Activated CD8-positive, alpha-beta T cell treated with anti-CD3 and anti-CD28 coated beads, Interleukin-2, amount 10 ng/mL, durations not matched to agents 7 days and 5 days (primary cell): ENCODE data around the gene RTP5. TPM values are rescaled to one million over a fixed set of nuclear protein-coding genes. Genes with fewer than 3 reads are reported as not detected.
A peak's percentile ranks its signal among the peaks of the same experiment; 100 is the strongest.

Source experiments
- ATAC-seq: fragments of 150-1000 bp; cut with Tn5 transposase; one replicate; pipeline ENCODE4 v1.10.0; 2021; ENCODE audit warnings: moderate library complexity
- CTCF ChIA-PET: fragments of 350-600 bp; sonication (Branson Sonifier 250); formaldehyde crosslinking; loops from one replicate; lab custom pipeline; 2021; ENCODE audit warnings: antibody characterized with exemption; lab: Charles Lee
- POLR2A ChIA-PET: fragments of 350-600 bp; sonication (Branson Sonifier 250); formaldehyde crosslinking; loops from one replicate; lab custom pipeline; 2021; ENCODE audit warnings: antibody characterized with exemption; lab: Charles Lee
- DNase-seq: peaks from one replicate; pipeline ENCODE4 v3.0.0-alpha.2; 2020
- H3K27ac Mint-ChIP-seq: one replicate; pipeline ENCODE4 v1.8.0; 2021; ENCODE audit warnings: mild to moderate bottlenecking, mixed read lengths
- H3K27me3 Mint-ChIP-seq: one replicate; pipeline ENCODE4 v1.8.0; 2021; ENCODE audit warnings: low read depth, mixed read lengths
- H3K36me3 Mint-ChIP-seq: one replicate; pipeline ENCODE4 v1.8.0; 2021; ENCODE audit warnings: low read depth, mixed read lengths
- H3K4me1 Mint-ChIP-seq: one replicate; pipeline ENCODE4 v1.8.0; 2021; ENCODE audit warnings: low read depth, mixed read lengths
- H3K4me3 Mint-ChIP-seq: one replicate; pipeline ENCODE4 v1.8.0; 2021; ENCODE audit warnings: mild to moderate bottlenecking, mixed read lengths
- H3K9me3 Mint-ChIP-seq: one replicate; pipeline ENCODE4 v1.8.0; 2022; ENCODE audit warnings: mixed read lengths; ENCODE audit not compliant: insufficient read depth
- total RNA-seq, 2 experiments: library from RNA; stranded (reverse); gene quantifications; one replicate each; pipeline ENCODE4 v1.2.3, GENCODE V29; 2021

RTP5 gene
- total RNA-seq, 2 experiments from 2014 or later, result not detected

DNA sequence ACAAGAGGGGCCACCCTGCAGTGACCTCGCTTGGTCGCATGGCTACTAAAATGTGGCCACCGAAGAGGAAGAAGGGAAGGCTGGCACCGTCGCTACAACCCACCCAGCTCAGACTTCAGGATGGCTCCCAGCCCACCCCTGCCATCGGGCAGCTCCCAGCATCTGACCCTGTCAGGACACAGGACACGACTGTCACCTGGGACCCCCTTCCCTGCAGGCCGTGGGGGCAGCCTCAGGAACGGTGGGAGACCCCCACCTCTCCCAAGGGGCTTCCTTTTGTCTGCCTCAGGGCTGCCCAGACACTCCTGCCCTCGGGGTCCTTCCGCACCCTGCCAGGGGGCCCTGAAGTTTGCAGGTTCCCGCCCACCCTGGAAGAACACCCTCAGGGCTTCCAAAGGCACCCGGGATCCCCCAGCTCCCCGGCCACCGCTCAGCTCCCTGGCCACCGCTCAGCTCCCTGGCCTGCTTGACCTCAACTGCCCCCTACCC lies 7.7 kb downstream of the RTP5 start:
- no peak for ATAC-seq
- no peaks in the 10 kb centered on the region for H3K36me3 Mint-ChIP-seq
- CTCF ChIA-PET, result interaction anchor here (1.0 kb wide), 1 partner anchor 9 kb away, joined by 7 read pairs; the partner anchor contains the start of gene RTP5
- POLR2A ChIA-PET, result no interaction called here
- H3K4me1 Mint-ChIP-seq, result peaks cover 29% of the 10 kb centered on the region
- no peak overlapping the region for H3K4me3 Mint-ChIP-seq
- no peak overlapping the region for H3K27ac Mint-ChIP-seq
- H3K9me3 Mint-ChIP-seq, result no peaks in the 10 kb centered on the region
- DNase-seq, result no peak
- no peaks in the 10 kb centered on the region for H3K27me3 Mint-ChIP-seq

DNA sequence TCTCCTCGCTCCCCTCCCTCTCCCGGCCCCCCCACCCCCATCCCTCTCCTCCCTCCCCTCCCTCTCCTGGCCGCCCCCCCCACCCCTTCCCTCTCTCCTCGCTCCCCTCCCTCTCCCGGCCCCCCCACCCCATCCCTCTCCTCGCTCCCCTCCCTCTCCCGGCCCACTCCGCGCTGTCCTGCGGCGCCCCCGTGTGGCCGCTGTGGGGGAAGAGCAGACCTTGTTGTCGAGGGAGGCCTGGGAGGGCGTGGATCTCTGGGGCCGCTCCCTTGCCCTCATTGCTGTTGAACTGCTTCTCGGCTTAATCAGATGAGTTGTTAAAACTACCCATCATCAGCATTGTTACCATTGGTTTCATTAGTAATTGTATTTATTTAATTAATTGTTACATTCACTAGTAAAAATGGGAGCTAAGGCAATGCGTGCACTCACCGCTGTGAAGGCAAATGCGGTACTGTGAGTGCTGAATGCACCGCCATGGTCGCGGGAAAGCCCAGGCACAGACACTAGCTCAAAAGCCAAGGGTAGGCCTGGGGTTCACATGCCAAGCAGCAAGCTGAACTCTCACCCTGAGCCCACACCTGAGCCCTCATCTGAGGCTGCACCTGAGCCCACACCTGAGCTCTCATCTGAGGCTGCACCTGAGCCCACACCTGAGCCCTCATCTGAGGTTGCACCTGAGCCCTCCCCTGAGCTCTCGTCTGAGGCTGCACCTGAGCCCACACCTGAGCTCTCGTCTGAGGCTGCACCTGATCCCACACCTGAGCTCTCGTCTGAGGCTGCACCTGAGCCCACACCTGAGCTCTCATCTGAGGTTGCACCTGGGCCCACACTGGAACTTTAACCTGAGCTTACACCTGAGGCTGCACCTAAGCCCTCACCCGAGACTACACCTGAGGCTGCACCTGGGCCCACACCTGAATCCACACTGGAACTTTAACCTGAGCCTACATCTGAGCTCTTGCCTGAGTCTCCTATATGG lies 8.8 kb downstream of the RTP5 start:
- H3K4me3 Mint-ChIP-seq, result no peak overlapping the region
- DNase-seq, result peak; percentile 84
- ATAC-seq, result peak; percentile 24
- no peak overlapping the region for H3K27ac Mint-ChIP-seq
- ChIA-PET CTCF (interaction anchor here (0.7 to 2.2 kb wide), 18 partner anchors 10 to 213 kb away, joined by 3 to 24 read pairs (median 4); partner anchors contain the start of genes D2HGDH, DTYMK, ING5 and RTP5), POLR2A (interaction anchor here (1.2 to 1.6 kb wide), 3 partner anchors 12 to 192 kb away, joined by 3 to 10 read pairs (median 4); partner anchors contain the start of genes DTYMK and ING5)
- H3K36me3 Mint-ChIP-seq, result peaks cover 6% of the 10 kb centered on the region
- H3K4me1 Mint-ChIP-seq, result peaks cover 36% of the 10 kb centered on the region
- H3K9me3 Mint-ChIP-seq, result no peaks in the 10 kb centered on the region
- H3K27me3 Mint-ChIP-seq, result no peaks in the 10 kb centered on the region

DNA sequence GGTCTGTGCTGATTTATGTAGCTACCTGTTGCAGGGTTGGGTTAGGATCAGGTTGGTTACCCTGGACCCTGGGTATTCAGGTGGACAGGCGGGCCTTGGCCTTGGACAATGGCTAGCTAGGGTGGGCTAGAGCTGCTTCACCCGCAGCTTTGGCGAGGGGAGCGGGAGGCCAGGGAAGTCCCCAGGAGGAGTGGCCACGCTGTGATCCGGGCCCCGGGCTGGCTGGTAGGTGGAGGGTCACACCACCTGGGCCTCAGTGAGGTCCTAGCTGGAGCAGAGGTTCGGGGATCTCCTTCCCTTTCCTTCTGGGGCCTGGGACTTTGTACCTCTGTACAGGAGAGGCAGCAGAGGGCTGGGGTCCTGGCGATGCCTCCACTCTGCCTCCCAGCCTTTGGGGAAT lies 9.8 kb downstream of the RTP5 start:
- Mint-ChIP-seq H3K9me3 (no peaks in the 10 kb centered on the region), H3K27ac (peak overlapping the region; percentile 98), H3K4me3 (no peak overlapping the region), H3K4me1 (peaks cover 36% of the 10 kb centered on the region), H3K36me3 (peaks cover 9% of the 10 kb centered on the region), H3K27me3 (no peaks in the 10 kb centered on the region)
- CTCF ChIA-PET, result interaction anchor here (0.6 to 2.2 kb wide), 6 partner anchors 11 to 192 kb away, joined by 3 to 24 read pairs (median 6); partner anchors contain the start of genes DTYMK and RTP5
- DNase-seq, result no peak
- ATAC-seq, result no peak
- POLR2A ChIA-PET, result interaction anchor here (1.0 to 1.6 kb wide), 3 partner anchors 11 to 193 kb away, joined by 4 to 10 read pairs (median 4); partner anchors contain the start of genes DTYMK and ING5

DNA sequence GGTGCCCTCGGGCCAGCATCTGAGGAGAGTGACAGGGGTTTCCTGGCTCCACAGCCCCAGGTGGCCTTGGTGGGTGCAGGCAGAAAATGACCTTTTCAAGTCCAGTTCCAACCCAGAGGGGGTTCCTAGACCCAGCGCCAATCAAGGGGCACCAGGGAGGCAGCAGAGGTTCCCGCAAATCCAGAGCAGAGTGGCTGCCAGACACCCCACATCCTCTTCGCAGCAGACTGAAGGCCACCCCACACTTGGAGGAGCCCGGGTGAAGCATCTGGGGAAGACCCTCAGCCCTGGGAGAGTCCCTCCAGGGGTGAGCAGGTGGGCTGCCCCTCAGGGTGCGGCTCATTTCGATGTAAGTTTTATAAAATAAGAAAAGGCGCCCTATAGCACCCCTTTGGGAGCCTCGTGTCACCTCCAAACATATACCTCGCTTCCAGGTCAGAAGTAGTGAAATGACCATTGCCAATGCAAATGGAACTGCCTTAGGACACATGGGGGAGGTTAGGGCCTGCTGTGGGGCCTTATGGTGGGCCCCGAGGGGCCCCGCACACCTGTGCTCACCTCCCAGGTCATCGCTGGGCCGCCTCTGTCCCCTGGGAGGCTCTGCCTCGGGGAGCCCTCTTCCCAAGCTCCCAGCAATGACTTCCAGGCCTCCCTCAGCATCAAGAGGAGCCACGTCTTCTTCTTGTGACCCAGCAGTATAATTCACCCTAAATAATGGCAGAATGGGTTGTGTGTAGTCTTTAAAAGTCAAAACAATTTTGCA lies 11.0 kb downstream of the RTP5 start:
- Mint-ChIP-seq H3K4me3 (peak overlapping the region; percentile 87), H3K9me3 (no peaks in the 10 kb centered on the region), H3K4me1 (peaks cover 32% of the 10 kb centered on the region), H3K36me3 (peaks cover 13% of the 10 kb centered on the region), H3K27ac (peak overlapping the region; percentile 98), H3K27me3 (no peaks in the 10 kb centered on the region)
- no peak for DNase-seq
- CTCF ChIA-PET, result interaction anchor here (1.0 kb wide), 1 partner anchor 193 kb away, joined by 3 read pairs; the partner anchor contains the start of gene DTYMK
- POLR2A ChIA-PET, result no interaction called here
- no peak for ATAC-seq

DNA sequence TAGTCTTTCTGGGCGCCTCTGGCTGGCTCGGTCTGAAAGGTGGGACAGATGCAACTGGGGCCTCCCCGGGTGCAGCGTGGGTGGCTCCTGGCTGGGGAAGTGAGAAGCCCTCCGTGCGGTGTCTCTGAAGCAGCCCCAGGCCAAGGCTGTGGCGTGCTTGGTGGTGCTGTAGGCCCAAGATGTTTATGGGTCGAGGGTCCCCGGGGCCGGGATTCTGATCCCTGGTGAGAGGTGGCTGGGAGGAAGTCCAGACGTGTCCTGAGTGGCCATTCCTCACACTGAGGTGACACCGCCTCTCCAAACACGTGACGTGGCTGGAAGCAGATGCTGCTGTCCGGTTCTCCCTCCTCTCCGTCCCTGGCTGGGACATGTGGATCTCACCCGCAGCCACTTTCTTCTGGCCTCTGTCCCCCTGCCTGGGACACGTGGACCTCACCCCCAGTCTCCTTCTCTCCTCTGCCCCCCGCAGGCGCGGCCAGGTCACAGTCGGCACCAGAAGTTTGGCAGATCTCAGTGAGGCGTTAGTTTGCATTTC lies 12.6 kb downstream of the RTP5 start:
- Mint-ChIP-seq H3K9me3 (no peaks in the 10 kb centered on the region), H3K4me1 (peaks cover 30% of the 10 kb centered on the region), H3K27me3 (no peaks in the 10 kb centered on the region), H3K4me3 (peak overlapping the region; percentile 87), H3K27ac (peak overlapping the region; percentile 98), H3K36me3 (peaks cover 26% of the 10 kb centered on the region)
- ChIA-PET CTCF (no interaction called here), POLR2A (no interaction called here)
- DNase-seq, result peak; percentile 58
- peak; percentile 55 for ATAC-seq

DNA sequence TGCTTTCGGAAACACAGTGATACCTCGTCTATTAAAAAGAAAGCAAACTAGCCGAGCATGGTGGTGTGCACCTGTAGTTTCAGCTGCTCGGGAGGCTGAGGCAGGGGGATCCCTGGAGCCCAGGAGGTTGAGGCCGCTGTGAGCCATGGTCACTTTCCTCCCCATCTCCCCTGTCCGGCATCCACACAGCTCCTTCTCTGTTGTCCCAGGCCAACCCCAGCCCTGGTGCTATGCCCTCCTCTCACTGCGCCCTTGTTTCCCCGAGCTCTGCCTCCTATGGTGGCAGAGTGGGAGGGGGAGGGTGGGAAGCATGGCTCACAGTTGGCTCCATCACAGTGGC lies 15.4 kb downstream of the RTP5 start:
- H3K4me1 Mint-ChIP-seq, result peaks cover 37% of the 10 kb centered on the region
- CTCF ChIA-PET, result no interaction called here

DNA sequence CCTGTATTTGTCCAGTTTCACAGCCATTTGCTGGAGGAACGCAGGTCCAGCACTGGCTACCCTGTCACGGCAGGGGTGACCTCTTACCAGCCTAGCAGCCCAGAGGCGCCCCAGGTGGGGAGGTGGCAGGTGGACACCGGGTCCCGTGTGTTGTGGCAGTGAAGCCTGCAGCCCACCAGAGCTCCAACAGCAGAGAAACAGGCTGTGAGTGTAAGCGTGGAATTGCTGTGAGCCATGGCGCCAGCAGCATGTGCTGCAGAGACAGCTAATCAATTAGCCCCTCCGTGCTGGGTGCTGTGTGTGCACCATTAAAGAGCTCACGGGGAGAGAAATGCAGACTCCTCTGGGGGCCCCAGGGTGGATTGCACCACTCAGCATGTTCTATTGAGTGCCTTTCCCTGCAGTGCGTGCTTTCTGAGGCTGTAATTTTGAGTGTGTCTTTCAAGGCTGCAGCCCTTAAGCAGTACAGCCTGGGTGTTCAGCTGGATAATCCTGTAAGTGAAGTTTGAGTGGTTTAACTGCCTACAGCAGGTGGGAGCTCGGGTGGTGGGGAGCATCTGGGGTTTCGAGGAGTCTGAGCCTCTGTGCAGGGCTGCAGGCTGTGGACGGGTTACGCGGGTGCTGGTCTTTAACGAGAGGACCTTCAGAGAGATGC lies 15.9 kb downstream of the RTP5 start:
- ATAC-seq (no peak), DNase-seq (no peak)
- peaks cover 32% of the 10 kb centered on the region for H3K4me1 Mint-ChIP-seq
- peaks cover 45% of the 10 kb centered on the region for H3K36me3 Mint-ChIP-seq
- H3K27me3 Mint-ChIP-seq, result no peaks in the 10 kb centered on the region
- ChIA-PET POLR2A (no interaction called here), CTCF (no interaction called here)
- H3K27ac Mint-ChIP-seq, result no peak overlapping the region
- H3K4me3 Mint-ChIP-seq, result no peak overlapping the region
- H3K9me3 Mint-ChIP-seq, result no peaks in the 10 kb centered on the region

More for the DNA sequence above, 15.4 kb downstream of the RTP5 start:
- Mint-ChIP-seq H3K4me3 (no peak overlapping the region), H3K9me3 (no peaks in the 10 kb centered on the region), H3K27ac (no peak overlapping the region), H3K27me3 (no peaks in the 10 kb centered on the region), H3K36me3 (peaks cover 45% of the 10 kb centered on the region)
- no peak for ATAC-seq
- POLR2A ChIA-PET, result no interaction called here
- DNase-seq, result no peak

DNA sequence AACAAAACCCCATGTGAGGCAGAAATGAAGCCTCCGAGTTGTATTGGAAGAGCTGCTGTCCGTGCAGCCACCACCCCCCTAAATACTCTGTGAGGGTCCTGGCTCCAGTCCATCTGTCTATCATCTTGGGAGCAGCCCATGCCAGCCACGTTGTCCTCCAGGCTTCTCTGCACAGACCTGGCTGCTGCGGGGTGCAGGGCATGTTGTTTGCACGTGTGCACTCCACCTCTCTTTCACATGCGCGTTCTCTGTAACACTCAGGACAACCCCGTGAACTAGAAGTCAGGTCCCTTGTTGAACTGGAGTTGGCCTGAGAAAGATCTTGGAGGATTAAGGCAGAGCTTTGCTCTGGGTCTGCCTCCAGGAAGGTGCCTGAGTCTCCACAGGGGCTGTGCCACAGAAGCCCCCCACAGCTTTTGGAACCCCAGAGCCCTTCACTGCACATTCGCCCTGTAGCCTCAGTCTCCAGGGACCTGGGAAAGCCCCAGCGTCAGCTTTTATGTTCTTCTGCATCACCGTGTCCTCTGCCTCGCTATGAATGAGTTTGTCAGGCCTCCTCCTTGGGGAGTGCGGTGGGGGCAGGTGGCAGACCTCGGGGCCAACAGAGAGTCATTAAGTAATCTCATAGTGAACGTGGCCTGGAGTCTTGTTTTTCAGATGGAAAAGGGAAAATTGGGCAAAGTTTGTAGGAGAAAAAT lies 16.6 kb downstream of the RTP5 start:
- ChIA-PET CTCF (interaction anchor here (1.2 kb wide), 1 partner anchor 184 kb away, joined by 3 read pairs; the partner anchor contains the start of gene ING5), POLR2A (no interaction called here)
- H3K9me3 Mint-ChIP-seq, result no peaks in the 10 kb centered on the region
- no peak overlapping the region for H3K4me3 Mint-ChIP-seq
- H3K27ac Mint-ChIP-seq, result no peak overlapping the region
- no peaks in the 10 kb centered on the region for H3K27me3 Mint-ChIP-seq
- H3K4me1 Mint-ChIP-seq, result peaks cover 27% of the 10 kb centered on the region
- H3K36me3 Mint-ChIP-seq, result peaks cover 45% of the 10 kb centered on the region
- ATAC-seq (no peak), DNase-seq (no peak)

DNA sequence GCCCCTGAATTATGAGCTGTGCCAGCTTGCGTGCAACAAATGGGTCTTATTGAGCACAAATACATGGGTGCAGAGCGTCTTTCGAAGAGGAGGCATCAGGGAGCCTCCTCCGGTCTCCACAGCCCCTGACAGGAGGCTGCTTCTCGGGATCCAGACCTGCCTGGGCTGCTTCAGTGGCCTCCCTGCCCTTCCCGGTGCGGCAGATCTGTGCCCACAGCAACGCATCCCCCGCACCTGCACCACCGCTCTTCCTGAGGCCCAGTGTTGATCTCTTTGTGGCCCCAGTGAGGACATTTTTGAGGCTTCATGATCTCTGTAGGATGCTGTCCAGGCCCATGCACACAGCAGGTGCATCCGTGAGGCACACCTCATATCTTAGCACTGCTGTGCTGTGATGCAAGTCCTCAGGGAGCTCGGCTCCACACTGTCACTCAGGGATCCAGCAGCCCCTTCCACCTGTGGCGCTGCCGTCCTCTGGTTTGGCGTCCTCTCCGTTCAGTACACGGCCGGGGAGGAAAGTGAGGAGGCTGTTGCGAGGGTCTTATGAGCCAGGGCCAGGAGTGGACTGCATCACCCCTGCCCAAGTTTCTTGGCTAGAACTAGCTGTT lies 17.4 kb downstream of the RTP5 start:
- ChIA-PET POLR2A (no interaction called here), CTCF (interaction anchor here (1.2 kb wide), 1 partner anchor 185 kb away, joined by 3 read pairs; the partner anchor contains the start of gene ING5)
- DNase-seq, result no peak
- no peak for ATAC-seq
- no peak overlapping the region for H3K27ac Mint-ChIP-seq
- H3K9me3 Mint-ChIP-seq, result no peaks in the 10 kb centered on the region
- no peak overlapping the region for H3K4me3 Mint-ChIP-seq
- no peaks in the 10 kb centered on the region for H3K27me3 Mint-ChIP-seq
- H3K36me3 Mint-ChIP-seq, result peaks cover 45% of the 10 kb centered on the region
- peaks cover 22% of the 10 kb centered on the region for H3K4me1 Mint-ChIP-seq

DNA sequence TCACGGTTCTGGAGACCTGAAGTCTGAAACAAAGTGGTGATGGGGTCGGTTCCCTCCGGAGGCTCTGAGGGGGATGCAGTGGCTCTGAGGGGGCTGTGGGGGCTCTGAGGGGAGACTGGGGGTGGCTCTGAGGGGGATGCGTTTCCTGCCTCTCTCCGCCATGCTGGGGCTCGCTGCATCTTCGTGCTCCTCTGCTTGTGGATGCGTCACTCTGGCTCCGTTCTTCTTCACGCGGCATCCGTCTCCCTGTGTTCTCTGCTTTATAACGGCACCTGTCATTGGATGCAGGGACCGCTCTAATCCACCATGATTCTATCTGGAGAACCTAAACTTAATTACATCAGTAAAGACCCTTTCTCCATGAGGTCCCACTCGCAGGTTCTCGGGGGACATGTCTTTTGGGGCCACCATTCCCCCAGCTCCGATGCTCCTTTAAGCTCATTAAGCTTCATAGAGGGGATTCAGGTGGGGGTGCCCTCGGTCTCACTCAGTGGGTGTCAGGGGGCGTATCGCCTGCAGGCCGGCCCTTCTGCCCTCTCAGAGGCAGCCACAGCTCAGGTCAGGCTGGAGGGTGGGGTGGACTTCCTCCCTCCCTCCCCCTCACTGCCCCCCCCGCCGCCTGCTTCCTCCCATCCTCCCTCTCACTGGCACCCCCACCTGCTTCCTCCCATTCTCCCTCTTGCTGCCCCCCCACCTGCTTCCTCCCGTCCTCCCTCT lies 18.4 kb downstream of the RTP5 start:
- DNase-seq, result no peak
- peaks cover 42% of the 10 kb centered on the region for H3K36me3 Mint-ChIP-seq
- H3K4me3 Mint-ChIP-seq, result no peak overlapping the region
- POLR2A ChIA-PET, result no interaction called here
- H3K27ac Mint-ChIP-seq, result peak overlapping the region; percentile 43
- CTCF ChIA-PET, result no interaction called here
- peaks cover 12% of the 10 kb centered on the region for H3K4me1 Mint-ChIP-seq
- ATAC-seq, result no peak
- H3K27me3 Mint-ChIP-seq, result no peaks in the 10 kb centered on the region
- no peaks in the 10 kb centered on the region for H3K9me3 Mint-ChIP-seq
